HepG2 (cell line): ENCODE measurements around the gene MYO19. TPM values are rescaled to one million over a fixed set of nuclear protein-coding genes. Genes with fewer than 3 reads are reported as not detected.

ENCODE experiments used
- ATF3 ChIP-seq: sonication (generic); formaldehyde crosslinking; IDR thresholded peaks from 2 replicates; pipeline ENCODE4 v1.4.0; 2020; ENCODE audit warnings: missing genetic modification reagents
- ATF7-NPFF ChIP-seq: sonication (generic); formaldehyde crosslinking; IDR thresholded peaks from 2 replicates; pipeline ENCODE4 v1.8.1; 2023; ENCODE audit warnings: mild to moderate bottlenecking, low read depth, missing genetic modification reagents, moderate library complexity
- ELF3 ChIP-seq: IDR thresholded peaks from 2 replicates; pipeline ENCODE4 v1.6.1; 2016; ENCODE audit warnings: missing genetic modification reagents, missing compliant biosample characterization
- ELF4 ChIP-seq: sonication (generic); formaldehyde crosslinking; IDR thresholded peaks from 2 replicates; pipeline ENCODE4 v1.5.0; 2020; ENCODE audit warnings: missing genetic modification reagents, mild to moderate bottlenecking, moderate library complexity, borderline replicate concordance
- GMEB1 ChIP-seq: sonication (generic); formaldehyde crosslinking; IDR thresholded peaks from 2 replicates; pipeline ENCODE4 v1.5.1; 2020; ENCODE audit warnings: missing genetic modification reagents, mild to moderate bottlenecking, borderline replicate concordance
- MED1 ChIP-seq: sonication (generic); formaldehyde crosslinking; IDR thresholded peaks from 2 replicates; pipeline ENCODE4 v1.4.0; 2020; ENCODE audit warnings: missing genetic modification reagents
- MTA3 ChIP-seq: sonication (generic); formaldehyde crosslinking; IDR thresholded peaks from 2 replicates; pipeline ENCODE4 v1.4.0; 2020; ENCODE audit warnings: missing genetic modification reagents
- NONO ChIP-seq, 2 experiments: fragments of 450-650 bp in 1 of 2; sonication (generic) in 1 of 2; formaldehyde crosslinking in 1 of 2; IDR thresholded peaks in 1 of 2; conservative IDR thresholded peaks in 1 of 2; 2 replicates each; pipeline versions ENCODE4 v1.6.1 to v1.8.0; 2017 to 2022; ENCODE audit warnings: mild to moderate bottlenecking in 1 of 2, missing genetic modification reagents in 1 of 2, moderate library complexity in 1 of 2
- RAD51 ChIP-seq: fragments of 450-650 bp; IDR thresholded peaks from 2 replicates; pipeline ENCODE4 v1.6.1; 2016; ENCODE audit warnings: borderline replicate concordance
- REPIN1 ChIP-seq: sonication (generic); formaldehyde crosslinking; IDR thresholded peaks from 2 replicates; pipeline ENCODE4 v1.8.0; 2022; ENCODE audit warnings: missing genetic modification reagents, low read depth, mild to moderate bottlenecking, borderline replicate concordance
- SMYD3 ChIP-seq: sonication (generic); formaldehyde crosslinking; IDR thresholded peaks from 2 replicates; pipeline ENCODE4 v1.8.1; 2023; ENCODE audit warnings: mild to moderate bottlenecking, missing genetic modification reagents
- SOX13 ChIP-seq, 3 experiments: fragments of 450-650 bp in 1 of 3; sonication (generic) in 1 of 3; formaldehyde crosslinking in 1 of 3; IDR thresholded peaks in 2 of 3; conservative IDR thresholded peaks in 1 of 3; 2 replicates each; pipeline versions ENCODE4 v1.5.0 to v1.6.1; 2016 to 2020; ENCODE audit warnings: antibody characterized with exemption in 1 of 3, mild to moderate bottlenecking in 1 of 3, missing compliant biosample characterization in 1 of 3, missing genetic modification reagents in 1 of 3, moderate library complexity in 1 of 3
- SSRP1 ChIP-seq: IDR thresholded peaks from 2 replicates; pipeline ENCODE4 v1.6.1; 2016; ENCODE audit warnings: control low read depth
- TBX2 ChIP-seq: sonication (generic); formaldehyde crosslinking; IDR thresholded peaks from 2 replicates; pipeline ENCODE4 v1.5.0; 2020; ENCODE audit warnings: missing genetic modification reagents, mild to moderate bottlenecking, borderline replicate concordance
- XRCC5 ChIP-seq: fragments of 200-400 bp; formaldehyde crosslinking; optimal IDR thresholded peaks from 2 replicates; pipeline ENCODE3; 2017; ENCODE audit warnings: mild to moderate bottlenecking, low read length
- ZBTB14 ChIP-seq: sonication (generic); formaldehyde crosslinking; IDR thresholded peaks from 2 replicates; pipeline ENCODE4 v1.4.0; 2020; ENCODE audit warnings: missing genetic modification reagents
- ZBTB2 ChIP-seq: sonication (generic); formaldehyde crosslinking; IDR thresholded peaks from 2 replicates; pipeline ENCODE4 v1.8.0; 2022; ENCODE audit warnings: low read depth, missing genetic modification reagents
- ZBTB8A ChIP-seq: sonication (generic); formaldehyde crosslinking; IDR thresholded peaks from 2 replicates; pipeline ENCODE4 v1.4.0; 2020; ENCODE audit warnings: mild to moderate bottlenecking, low read depth, missing genetic modification reagents, borderline replicate concordance
- ZNF484 ChIP-seq: sonication (generic); formaldehyde crosslinking; IDR thresholded peaks from 2 replicates; pipeline ENCODE4 v1.5.1; 2020; ENCODE audit warnings: mild to moderate bottlenecking, low read depth, missing genetic modification reagents, borderline replicate concordance
- ZNF800 ChIP-seq: sonication (generic); formaldehyde crosslinking; IDR thresholded peaks from 2 replicates; pipeline ENCODE4 v1.4.0; 2020; ENCODE audit warnings: missing genetic modification reagents
- polyA plus RNA-seq, 8 experiments: library from polyadenylated mRNA; depleted of rRNA in 3 of 8; stranded (reverse) in 7 of 8; unstranded in 1 of 8; fragments of >200 nt; fragmentation: Illumina TruSeq in 4 of 8; extraction: Trizol in 4 of 8; gene quantifications; 2 replicates each; pipeline versions ENCODE4 v1.2.1 to v1.2.3, GENCODE V29; 2011 to 2016; ENCODE audit warnings: low read depth in 4 of 8, missing spikeins in 1 of 8, mixed read lengths in 1 of 8; ENCODE audit not compliant: insufficient read depth in 1 of 8
- total RNA-seq, 5 experiments: library from RNA; depleted of rRNA; stranded (reverse); fragments of >200 nt; fragmentation: Illumina TruSeq; extraction: Trizol; gene quantifications; 2 replicates each; pipeline ENCODE4 v1.2.3, GENCODE V29; 2016; ENCODE audit warnings: low read depth in 1 of 5

The MYO19 gene
- total and polyA plus RNA-seq, 2 of the 13 experiments (the other 11 are each of a cell fraction or from before 2014, with no cell fraction given): 75.7 to 82.3 TPM

- TF ChIP-seq ZBTB14 (CRISPR knock-in tag) (0 out of 2 replicates have a peak, but pooled peaks have one; percentile 26), XRCC5 (no peak), ZNF484 (CRISPR knock-in tag) (no peak), ELF3 (peak; percentile 66; the same call in 1 of the 2 replicates), ZBTB8A (no peak), TBX2 (CRISPR knock-in tag) (peak; percentile 61), ZBTB2 (peak; percentile 97), ATF7-NPFF (peak; percentile 85), ATF3 (CRISPR knock-in tag) (peak; percentile 11; the same call in 1 of the 2 replicates), SOX13 (IDR thresholded peaks at IDR 0.05) (no peak), SOX13 (CRISPR knock-in tag; conservative IDR thresholded peaks at IDR 0.05 in 1 of 2, IDR thresholded peaks at IDR 0.05 in 1 of 2) (peak in 1 of 2 experiments; percentile 12; a peak in 1 of 4 replicates), GMEB1 (CRISPR knock-in tag) (peak; percentile 86), SSRP1 (no peak), RAD51 (no peak), ELF4 (CRISPR knock-in tag) (no peak), SMYD3 (CRISPR knock-in tag) (peak; percentile 45; the same call in 1 of the 2 replicates), MED1 (CRISPR knock-in tag) (peak; percentile 65), MTA3 (CRISPR knock-in tag) (no peak), NONO (IDR thresholded peaks at IDR 0.05) (no peak), NONO (CRISPR knock-in tag; conservative IDR thresholded peaks at IDR 0.05) (peak; percentile 76), REPIN1 (no peak; the same call in 1 of the 2 replicates), ZNF800 (CRISPR knock-in tag) (0 out of 2 replicates have a peak, but pooled peaks have one; percentile 17)
Measured at GRCh38 chr17:36545465-36546417, 11.1 kb upstream of the MYO19 start (continued).
